AG09309 (cell line): ENCODE data around the gene TGFBI.
A peak's percentile ranks its signal among the peaks of the same experiment; 100 is the strongest.

Experiments
- DNase-seq: peaks from one replicate; pipeline ENCODE4 v3.0.0-alpha.2; 2010; ENCODE audit warnings: low read depth
- H3K4me3 ChIP-seq: 2 replicates; pipeline ENCODE4 v1.5.1; 2011; ENCODE audit warnings: mild to moderate bottlenecking, low read depth, low read length, moderate library complexity; ENCODE audit not compliant: control insufficient read depth
- TF ChIP-seq, protein P1 (sequence below): IDR thresholded peaks from 2 replicates; pipeline ENCODE4 v1.5.1; 2011; ENCODE audit warnings: mild to moderate bottlenecking, low read depth, low read length, inconsistent platforms; ENCODE audit not compliant: insufficient read depth, control insufficient read depth; ENCODE audit errors: missing control alignments

Gene TGFBI

DNA sequence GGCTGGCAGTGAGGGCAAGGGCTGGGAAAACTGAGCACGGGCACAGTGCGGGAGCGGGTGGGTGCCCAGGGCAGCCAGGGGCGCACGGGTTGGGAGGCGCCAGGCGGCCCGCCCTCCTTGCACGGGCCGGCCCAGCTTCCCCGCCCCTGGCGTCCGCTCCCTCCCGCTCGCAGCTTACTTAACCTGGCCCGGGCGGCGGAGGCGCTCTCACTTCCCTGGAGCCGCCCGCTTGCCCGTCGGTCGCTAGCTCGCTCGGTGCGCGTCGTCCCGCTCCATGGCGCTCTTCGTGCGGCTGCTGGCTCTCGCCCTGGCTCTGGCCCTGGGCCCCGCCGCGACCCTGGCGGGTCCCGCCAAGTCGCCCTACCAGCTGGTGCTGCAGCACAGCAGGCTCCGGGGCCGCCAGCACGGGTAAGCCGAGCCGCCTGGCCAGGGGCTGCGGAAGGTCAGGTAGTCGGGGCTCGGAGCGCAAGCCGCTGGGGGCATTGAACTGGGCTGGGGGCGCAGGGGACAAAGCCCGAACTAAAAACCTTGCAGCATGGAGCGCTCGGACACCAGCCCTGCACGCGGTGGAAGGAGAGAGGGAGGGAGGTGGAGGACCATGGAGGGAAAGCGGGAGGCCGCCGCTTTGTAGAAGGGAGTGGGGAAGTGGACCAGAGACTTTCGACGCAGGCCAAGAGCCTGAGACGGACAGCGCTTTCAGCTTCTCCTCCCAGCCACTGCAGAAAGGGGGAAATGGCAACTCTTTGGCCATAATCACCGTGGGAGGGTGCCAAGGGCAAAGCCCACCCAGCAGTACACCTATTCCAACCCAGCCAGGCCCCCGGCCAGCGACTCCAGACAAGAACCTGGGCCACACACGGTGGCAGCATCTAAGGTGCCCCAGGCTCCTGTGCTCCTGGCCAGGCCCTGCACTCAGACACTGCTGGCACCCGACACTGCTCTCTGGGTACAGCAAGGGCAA is at the start of gene TGFBI:
TGFBI (plus strand) TSS at position 207 of the 961 bp plus-strand sequence; CDS start at position 275, 68 bp downstream.
- peak within 1 kb of the TSS; percentile 68 for H3K4me3 ChIP-seq
- TF ChIP-seq, protein P1, sequence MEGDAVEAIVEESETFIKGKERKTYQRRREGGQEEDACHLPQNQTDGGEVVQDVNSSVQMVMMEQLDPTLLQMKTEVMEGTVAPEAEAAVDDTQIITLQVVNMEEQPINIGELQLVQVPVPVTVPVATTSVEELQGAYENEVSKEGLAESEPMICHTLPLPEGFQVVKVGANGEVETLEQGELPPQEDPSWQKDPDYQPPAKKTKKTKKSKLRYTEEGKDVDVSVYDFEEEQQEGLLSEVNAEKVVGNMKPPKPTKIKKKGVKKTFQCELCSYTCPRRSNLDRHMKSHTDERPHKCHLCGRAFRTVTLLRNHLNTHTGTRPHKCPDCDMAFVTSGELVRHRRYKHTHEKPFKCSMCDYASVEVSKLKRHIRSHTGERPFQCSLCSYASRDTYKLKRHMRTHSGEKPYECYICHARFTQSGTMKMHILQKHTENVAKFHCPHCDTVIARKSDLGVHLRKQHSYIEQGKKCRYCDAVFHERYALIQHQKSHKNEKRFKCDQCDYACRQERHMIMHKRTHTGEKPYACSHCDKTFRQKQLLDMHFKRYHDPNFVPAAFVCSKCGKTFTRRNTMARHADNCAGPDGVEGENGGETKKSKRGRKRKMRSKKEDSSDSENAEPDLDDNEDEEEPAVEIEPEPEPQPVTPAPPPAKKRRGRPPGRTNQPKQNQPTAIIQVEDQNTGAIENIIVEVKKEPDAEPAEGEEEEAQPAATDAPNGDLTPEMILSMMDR, result peak; percentile 11
- DNase-seq, result no peak

DNA sequence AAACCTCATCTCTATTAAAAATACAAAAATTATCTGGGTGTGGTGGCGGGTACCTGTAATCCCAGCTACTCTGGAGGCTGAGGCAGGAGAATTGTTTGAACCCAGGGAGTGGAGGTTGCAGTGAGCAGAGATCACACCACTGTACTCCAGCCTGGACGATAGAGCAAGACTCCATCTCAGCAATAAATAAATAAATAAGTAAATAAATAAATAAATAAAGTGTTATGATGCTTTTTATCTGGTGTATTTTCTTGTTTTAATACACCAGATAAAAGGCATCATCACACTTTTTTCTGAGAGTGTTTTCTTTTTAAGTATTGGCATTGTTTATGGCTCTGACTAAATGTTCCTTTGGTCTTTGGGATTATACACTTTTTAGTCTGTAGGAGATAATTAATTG is 49.8 kb upstream of the TGFBI start:
- no peak overlapping the region for H3K4me3 ChIP-seq
- DNase-seq, result no peak
- TF ChIP-seq, protein P1, result no peak

DNA sequence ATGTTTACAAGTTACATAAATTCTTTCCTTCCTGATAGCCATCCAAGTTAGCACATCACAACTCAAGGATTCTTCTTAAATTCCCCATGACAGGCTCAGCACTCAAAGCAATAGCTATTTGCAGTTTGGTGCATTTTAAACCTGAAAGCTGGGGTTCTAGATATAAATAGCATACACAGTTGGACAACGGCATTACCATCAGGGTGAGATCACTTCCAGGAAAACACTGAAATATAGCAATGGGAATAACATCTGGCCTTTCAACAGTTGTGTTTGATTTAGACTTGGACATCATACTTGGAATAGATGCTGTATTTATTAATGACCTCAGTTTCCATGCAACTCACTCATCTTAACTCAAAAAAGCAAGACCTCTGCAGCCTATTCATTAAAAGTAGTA is 49.3 kb upstream of the TGFBI start:
- TF ChIP-seq, protein P1, result no peak
- peak; percentile 78 for DNase-seq
- H3K4me3 ChIP-seq, result no peak overlapping the region

DNA sequence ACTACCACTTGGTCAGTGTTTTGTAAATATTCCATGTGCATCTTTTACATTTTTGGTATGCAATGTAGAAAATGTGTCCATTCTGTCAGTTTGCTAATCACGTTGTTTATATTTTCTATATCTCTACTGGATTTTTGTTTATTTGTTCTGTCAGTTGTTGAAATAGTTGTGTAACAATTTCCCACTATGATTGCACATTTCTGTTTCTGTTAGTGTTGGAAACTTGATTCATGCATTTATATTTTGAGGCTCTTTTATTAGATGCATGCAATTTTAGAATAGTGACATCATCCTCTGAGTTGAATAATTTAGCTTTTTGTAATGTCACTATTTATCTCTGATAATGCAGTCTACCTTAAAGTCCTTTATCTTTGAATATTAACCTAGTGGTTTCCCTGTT is 48.2 kb upstream of the TGFBI start:
- TF ChIP-seq, protein P1, result no peak
- no peak overlapping the region for H3K4me3 ChIP-seq
- no peak for DNase-seq

DNA sequence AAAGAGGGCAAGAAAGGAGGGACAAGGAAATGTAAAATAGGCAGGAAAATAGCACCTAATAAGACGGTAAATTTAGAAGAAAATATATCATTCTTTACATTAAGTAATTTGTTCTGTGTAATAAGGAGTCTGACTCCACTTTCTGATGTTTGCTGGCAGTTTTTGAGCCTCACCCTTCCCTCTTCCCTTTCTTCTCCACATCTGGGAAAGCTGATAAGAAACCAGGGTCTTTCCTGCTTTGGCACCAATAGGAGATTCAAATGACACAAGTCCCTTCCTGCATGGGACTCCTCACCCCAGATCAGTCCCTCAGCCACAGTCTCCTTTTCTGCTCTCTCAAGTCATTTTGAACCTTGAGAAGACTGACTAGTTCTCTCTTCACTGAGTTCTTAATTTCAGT is 42.8 kb upstream of the TGFBI start:
- H3K4me3 ChIP-seq, result no peak overlapping the region
- DNase-seq, result no peak
- TF ChIP-seq, protein P1, result no peak

DNA sequence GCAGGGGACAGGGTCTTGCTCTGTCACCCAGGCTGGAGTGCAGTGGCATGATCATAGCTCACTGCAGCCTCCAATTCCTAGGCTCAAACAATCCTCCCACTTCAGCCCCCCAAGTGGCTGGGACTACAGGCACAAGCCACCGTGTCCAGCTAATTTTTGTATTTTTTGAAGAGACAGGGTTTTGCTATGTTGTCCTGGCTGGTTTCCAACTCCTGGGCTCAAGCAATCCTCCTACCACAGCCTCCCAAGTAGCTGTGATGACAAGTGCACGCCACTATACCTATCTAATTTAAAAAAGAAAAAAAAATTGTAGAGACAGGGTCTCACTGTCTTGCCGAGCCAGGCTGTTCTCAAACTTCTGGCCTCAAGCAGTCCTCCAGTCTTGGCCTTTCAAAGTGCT is 42.4 kb upstream of the TGFBI start:
- TF ChIP-seq, protein P1, result no peak
- H3K4me3 ChIP-seq, result no peak overlapping the region
- DNase-seq, result no peak
